Astrocyte of the spinal cord (primary cell): Measurements from ENCODE around the gene NYAP1.
"Not testable (repeated sequence)": the region's sequence is repeated elsewhere in the genome, so short reads cannot be mapped to it uniquely, and the experiment has no call there.

ENCODE experiments used
- DNase-seq: peaks from one replicate; pipeline ENCODE4 v3.0.0; 2011; ENCODE audit warnings: low read depth, low spot score
- H3K4me3 ChIP-seq: 2 replicates; pipeline ENCODE4 v1.5.1; 2011; ENCODE audit warnings: low read depth, mild to moderate bottlenecking, low read length, moderate library complexity
- in situ Hi-C: cut with HindIII; loops from 2 replicates; pipeline ENCODE4 v1.10.0; 2017; ENCODE audit warnings: low sequenced_read_pairs
- TF ChIP-seq, protein P1 (sequence below): IDR thresholded peaks from 2 replicates; pipeline ENCODE4 v1.5.1; 2012; ENCODE audit warnings: low read depth, mild to moderate bottlenecking, low read length, inconsistent platforms

The NYAP1 gene

DNA sequence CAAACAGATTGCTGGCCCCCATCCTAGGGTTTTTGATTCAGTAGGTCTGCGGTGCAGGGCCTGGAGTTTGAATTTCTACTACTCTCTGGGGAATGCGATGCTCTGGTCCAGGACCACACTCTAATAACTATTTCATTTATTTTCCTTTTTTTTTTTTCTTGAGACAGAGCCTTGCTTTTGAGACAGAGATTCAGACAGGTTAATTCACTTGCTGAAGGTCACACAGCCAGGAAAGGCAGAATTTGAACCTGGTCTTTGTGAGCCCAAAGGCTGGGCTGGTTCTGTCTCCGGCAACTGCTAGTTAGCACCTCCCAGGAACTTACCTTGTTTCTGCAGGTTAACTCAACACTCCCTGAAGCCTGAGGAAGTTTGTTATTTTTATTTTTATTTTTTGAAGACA, 31.2 kb upstream of the NYAP1 start:
- H3K4me3 ChIP-seq = no peak overlapping the region
- no peak for DNase-seq
- TF ChIP-seq, protein P1, sequence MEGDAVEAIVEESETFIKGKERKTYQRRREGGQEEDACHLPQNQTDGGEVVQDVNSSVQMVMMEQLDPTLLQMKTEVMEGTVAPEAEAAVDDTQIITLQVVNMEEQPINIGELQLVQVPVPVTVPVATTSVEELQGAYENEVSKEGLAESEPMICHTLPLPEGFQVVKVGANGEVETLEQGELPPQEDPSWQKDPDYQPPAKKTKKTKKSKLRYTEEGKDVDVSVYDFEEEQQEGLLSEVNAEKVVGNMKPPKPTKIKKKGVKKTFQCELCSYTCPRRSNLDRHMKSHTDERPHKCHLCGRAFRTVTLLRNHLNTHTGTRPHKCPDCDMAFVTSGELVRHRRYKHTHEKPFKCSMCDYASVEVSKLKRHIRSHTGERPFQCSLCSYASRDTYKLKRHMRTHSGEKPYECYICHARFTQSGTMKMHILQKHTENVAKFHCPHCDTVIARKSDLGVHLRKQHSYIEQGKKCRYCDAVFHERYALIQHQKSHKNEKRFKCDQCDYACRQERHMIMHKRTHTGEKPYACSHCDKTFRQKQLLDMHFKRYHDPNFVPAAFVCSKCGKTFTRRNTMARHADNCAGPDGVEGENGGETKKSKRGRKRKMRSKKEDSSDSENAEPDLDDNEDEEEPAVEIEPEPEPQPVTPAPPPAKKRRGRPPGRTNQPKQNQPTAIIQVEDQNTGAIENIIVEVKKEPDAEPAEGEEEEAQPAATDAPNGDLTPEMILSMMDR = no peak
- in situ Hi-C loops = no loop called here

DNA sequence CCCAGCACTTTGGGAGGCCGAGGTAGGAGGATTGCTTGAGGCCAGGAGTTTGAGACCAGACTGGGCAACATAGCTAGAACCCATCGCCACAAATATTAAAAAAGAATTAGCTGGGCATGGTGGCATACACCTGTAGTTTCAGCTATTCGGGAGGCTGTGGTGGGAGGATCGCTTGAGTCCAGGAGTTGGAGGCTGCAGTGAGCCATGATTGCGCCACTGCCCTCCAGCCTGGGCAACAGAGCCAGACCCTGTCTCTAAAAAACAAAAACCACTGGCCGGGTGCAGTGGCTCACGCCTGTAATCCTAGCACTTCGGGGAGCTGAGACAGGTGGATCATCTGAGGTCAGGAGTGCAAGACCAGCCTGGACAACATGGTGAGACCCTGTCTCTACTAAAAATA, 29.9 kb upstream of the NYAP1 start:
- in situ Hi-C loops, H3K4me3 ChIP-seq: not testable (repeated sequence)

DNA sequence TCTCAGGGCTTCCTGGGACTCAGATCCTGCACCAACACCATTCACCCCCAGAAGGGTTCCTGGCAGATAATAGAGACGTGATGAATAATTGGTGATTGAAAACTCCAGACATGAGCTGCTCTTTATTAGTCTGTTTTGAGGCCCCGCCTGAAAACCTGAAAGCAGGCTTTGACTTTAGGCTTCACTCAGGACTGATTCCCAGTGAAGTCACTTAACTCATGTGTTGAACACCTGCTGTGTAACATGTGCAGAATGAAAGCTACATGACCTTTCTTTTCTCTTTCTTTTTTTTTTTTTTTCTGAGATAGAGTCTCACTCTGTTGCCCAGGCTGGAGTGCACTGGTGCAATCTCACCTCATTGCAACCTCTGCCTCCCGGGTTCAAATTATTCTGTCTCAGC, 28.5 kb upstream of the NYAP1 start:
- DNase-seq = no peak
- no peak overlapping the region for H3K4me3 ChIP-seq
- in situ Hi-C loops = no loop called here
- TF ChIP-seq, protein P1 = no peak

More for the DNA sequence above, 29.9 kb upstream of the NYAP1 start:
- DNase-seq = not testable (repeated sequence)

DNA sequence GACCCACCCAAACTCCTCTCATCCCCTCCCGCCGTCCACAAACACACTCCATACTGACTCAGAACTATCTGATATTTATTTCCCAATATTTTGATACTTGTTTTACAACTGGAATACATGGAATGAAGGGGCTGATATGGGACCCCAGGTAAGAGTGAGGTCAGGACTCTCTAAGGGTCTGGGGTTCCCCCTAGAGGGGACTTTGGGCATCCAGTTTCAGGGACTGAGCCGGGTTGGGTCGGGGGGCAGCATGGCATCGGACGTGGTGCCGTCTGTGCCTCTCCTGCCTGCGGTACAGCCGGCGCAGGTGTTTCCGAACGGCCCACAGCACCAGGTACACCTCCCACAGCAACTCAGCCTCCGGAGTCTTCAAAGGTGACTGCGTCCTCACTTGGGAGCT, 27.2 kb upstream of the NYAP1 start:
- in situ Hi-C loops = no loop called here
- no peak for DNase-seq
- TF ChIP-seq, protein P1 = no peak
- no peak overlapping the region for H3K4me3 ChIP-seq

DNA sequence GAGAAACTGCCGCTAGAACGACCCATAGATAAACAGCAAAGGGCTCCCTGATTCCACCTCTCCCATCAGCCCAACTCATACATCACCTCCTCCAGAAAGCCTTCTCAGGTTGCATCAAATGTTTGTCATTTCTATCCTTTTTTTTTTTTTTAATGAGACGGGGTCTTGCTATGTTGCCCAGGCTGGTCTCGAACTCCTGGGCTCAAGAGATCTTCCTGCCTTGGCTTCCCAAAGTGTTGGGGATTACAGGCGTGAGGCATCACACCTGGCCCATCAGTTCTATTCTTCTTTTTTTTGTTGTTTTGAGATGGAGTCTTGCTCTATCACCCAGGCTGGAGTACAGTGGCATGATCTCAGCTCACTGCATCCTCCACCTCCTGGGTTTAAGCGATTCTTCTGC, 26.7 kb upstream of the NYAP1 start:
- no peak for DNase-seq
- TF ChIP-seq, protein P1 = no peak
- in situ Hi-C loops = no loop called here
- no peak overlapping the region for H3K4me3 ChIP-seq

DNA sequence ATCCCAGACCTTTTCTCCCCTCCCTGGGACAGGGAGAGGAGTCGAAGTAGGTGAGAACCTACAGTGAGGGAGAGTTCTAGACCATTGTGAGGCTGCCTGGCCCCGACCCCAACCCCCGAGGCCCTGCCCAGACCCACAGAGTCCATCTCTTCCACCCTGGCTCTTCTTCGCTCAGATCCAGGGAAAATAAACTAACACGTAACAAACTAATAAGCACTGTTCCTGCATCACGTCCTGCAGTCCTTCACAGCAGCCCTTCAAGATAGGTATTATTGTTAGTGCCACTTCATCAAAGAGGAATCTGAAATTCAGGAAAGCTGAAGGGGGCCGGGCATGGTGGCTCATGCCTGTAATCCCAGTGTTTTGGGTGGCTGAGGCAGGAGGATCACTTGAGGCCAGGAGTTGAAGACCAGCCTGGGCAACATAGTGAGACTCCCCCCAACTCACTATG, 19.5 kb upstream of the NYAP1 start, which contains the start of gene SPACDR:
TSS of gene SPACDR (minus strand) at position 51 of the 451 bp plus-strand sequence. CDS start 235 bp downstream, outside the sequence.
- no peak within 1 kb of the TSS for H3K4me3 ChIP-seq
- in situ Hi-C loops = no loop called here
- TF ChIP-seq, protein P1 = no peak
- peak; percentile 44 for DNase-seq

DNA sequence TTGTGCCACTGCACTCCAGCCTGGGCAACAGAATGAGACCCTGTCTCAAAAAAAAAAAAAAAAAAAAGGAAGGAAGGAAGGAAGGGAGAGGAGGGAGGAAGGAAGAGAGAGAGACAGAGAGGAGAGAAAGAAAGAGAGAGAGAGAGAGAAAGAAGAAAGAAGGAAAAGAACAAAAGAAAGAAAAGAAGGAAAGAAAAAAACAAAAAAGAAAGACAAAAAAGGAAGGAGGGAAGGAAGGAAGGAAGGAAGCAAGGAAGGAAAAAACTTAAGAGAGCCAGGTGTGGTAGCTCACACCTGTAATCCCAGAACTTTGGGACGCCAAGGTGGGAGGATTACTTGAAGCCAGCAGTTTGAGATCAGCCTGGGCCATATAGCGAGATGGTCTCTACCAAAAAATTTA, 18.9 kb upstream of the NYAP1 start:
- in situ Hi-C loops = no loop called here
- no peak for DNase-seq
- H3K4me3 ChIP-seq = no peak overlapping the region
- TF ChIP-seq, protein P1 = no peak
